ENCODE results near the gene LTA.

Gene LTA

DNA sequence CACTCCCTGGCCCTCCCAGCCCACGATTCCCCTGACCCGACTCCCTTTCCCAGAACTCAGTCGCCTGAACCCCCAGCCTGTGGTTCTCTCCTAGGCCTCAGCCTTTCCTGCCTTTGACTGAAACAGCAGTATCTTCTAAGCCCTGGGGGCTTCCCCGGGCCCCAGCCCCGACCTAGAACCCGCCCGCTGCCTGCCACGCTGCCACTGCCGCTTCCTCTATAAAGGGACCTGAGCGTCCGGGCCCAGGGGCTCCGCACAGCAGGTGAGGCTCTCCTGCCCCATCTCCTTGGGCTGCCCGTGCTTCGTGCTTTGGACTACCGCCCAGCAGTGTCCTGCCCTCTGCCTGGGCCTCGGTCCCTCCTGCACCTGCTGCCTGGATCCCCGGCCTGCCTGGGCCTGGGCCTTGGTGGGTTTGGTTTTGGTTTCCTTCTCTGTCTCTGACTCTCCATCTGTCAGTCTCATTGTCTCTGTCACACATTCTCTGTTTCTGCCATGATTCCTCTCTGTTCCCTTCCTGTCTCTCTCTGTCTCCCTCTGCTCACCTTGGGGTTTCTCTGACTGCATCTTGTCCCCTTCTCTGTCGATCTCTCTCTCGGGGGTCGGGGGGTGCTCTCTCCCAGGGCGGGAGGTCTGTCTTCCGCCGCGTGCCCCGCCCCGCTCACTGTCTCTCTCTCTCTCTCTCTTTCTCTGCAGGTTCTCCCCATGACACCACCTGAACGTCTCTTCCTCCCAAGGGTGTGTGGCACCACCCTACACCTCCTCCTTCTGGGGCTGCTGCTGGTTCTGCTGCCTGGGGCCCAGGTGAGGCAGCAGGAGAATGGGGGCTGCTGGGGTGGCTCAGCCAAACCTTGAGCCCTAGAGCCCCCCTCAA, at the start of gene LTA:
Gene LTA (plus strand): TSS at position 249 of the 871 bp plus-strand sequence. CDS start 454 bp downstream, at position 703.
- no peak for ATAC-seq
- no peak for TF ChIP-seq ZNF8 (CRISPR knock-in tag; IDR thresholded peaks at IDR 0.05)
- no peak for TF ChIP-seq ARNTL (CRISPR knock-in tag; IDR thresholded peaks at IDR 0.05; ENCODE audit: borderline replicate concordance, low read depth)
- no peak for TF ChIP-seq GLIS3 (CRISPR knock-in tag; IDR thresholded peaks at IDR 0.05)
- TF ChIP-seq RARB (CRISPR knock-in tag; IDR thresholded peaks at IDR 0.05): no peak
- TF ChIP-seq, protein P1, sequence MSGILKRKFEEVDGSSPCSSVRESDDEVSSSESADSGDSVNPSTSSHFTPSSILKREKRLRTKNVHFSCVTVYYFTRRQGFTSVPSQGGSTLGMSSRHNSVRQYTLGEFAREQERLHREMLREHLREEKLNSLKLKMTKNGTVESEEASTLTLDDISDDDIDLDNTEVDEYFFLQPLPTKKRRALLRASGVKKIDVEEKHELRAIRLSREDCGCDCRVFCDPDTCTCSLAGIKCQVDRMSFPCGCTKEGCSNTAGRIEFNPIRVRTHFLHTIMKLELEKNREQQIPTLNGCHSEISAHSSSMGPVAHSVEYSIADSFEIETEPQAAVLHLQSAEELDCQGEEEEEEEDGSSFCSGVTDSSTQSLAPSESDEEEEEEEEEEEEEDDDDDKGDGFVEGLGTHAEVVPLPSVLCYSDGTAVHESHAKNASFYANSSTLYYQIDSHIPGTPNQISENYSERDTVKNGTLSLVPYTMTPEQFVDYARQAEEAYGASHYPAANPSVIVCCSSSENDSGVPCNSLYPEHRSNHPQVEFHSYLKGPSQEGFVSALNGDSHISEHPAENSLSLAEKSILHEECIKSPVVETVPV (CRISPR knock-in tag; IDR thresholded peaks at IDR 0.05): no peak
- no peak for TF ChIP-seq ZC3H10 (CRISPR knock-in tag; IDR thresholded peaks at IDR 0.05)
- no peak for TF ChIP-seq OSR1 (CRISPR knock-in tag; IDR thresholded peaks at IDR 0.05)
- TF ChIP-seq ESRRG (CRISPR knock-in tag; IDR thresholded peaks at IDR 0.05): no peak
- TF ChIP-seq ISL1 (CRISPR knock-in tag; IDR thresholded peaks at IDR 0.05): no peak
- TF ChIP-seq PPARA (CRISPR knock-in tag; IDR thresholded peaks at IDR 0.05; ENCODE audit: borderline replicate concordance): no peak
- TF ChIP-seq, protein P2, sequence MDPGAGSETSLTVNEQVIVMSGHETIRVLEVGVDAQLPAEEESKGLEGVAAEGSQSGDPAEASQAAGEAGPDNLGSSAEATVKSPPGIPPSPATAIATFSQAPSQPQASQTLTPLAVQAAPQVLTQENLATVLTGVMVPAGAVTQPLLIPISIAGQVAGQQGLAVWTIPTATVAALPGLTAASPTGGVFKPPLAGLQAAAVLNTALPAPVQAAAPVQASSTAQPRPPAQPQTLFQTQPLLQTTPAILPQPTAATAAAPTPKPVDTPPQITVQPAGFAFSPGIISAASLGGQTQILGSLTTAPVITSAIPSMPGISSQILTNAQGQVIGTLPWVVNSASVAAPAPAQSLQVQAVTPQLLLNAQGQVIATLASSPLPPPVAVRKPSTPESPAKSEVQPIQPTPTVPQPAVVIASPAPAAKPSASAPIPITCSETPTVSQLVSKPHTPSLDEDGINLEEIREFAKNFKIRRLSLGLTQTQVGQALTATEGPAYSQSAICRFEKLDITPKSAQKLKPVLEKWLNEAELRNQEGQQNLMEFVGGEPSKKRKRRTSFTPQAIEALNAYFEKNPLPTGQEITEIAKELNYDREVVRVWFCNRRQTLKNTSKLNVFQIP (CRISPR knock-in tag; IDR thresholded peaks at IDR 0.05; ENCODE audit: borderline replicate concordance, low read depth): no peak
- TF ChIP-seq TCF4 (CRISPR knock-in tag; IDR thresholded peaks at IDR 0.05; ENCODE audit: borderline replicate concordance): no peak
- TF ChIP-seq ZFP30 (CRISPR knock-in tag; IDR thresholded peaks at IDR 0.05): no peak
- TF ChIP-seq ZFP3 (CRISPR knock-in tag; IDR thresholded peaks at IDR 0.05): no peak
- no peak for TF ChIP-seq ZNF565 (CRISPR knock-in tag; conservative IDR thresholded peaks at IDR 0.05; ENCODE audit: low read depth)
- no peak for TF ChIP-seq CSDC2 (CRISPR knock-in tag; IDR thresholded peaks at IDR 0.05)

GRCh38 chr6:31525553-31525931, 46.5 kb upstream of the LTA start:
- ATAC-seq: no peak

GRCh38 chr6:31525932-31526591, 46.0 kb upstream of the LTA start:
- TF ChIP-seq, protein P1 (CRISPR knock-in tag; IDR thresholded peaks at IDR 0.05): no peak
- TF ChIP-seq BACH2 (CRISPR knock-in tag; IDR thresholded peaks at IDR 0.05; ENCODE audit: borderline replicate concordance): no peak
- TF ChIP-seq CSDC2 (CRISPR knock-in tag; IDR thresholded peaks at IDR 0.05): no peak
- no peak for TF ChIP-seq ISL1 (CRISPR knock-in tag; IDR thresholded peaks at IDR 0.05)
- no peak for TF ChIP-seq TOX (CRISPR knock-in tag; IDR thresholded peaks at IDR 0.05; ENCODE audit: borderline replicate concordance)
- TF ChIP-seq TSHZ2 (CRISPR knock-in tag; IDR thresholded peaks at IDR 0.05): no peak
- TF ChIP-seq, protein P2 (CRISPR knock-in tag; IDR thresholded peaks at IDR 0.05; ENCODE audit: borderline replicate concordance, low read depth): no peak
- no peak for TF ChIP-seq PPARA (CRISPR knock-in tag; IDR thresholded peaks at IDR 0.05; ENCODE audit: borderline replicate concordance)
- TF ChIP-seq, protein P3, sequence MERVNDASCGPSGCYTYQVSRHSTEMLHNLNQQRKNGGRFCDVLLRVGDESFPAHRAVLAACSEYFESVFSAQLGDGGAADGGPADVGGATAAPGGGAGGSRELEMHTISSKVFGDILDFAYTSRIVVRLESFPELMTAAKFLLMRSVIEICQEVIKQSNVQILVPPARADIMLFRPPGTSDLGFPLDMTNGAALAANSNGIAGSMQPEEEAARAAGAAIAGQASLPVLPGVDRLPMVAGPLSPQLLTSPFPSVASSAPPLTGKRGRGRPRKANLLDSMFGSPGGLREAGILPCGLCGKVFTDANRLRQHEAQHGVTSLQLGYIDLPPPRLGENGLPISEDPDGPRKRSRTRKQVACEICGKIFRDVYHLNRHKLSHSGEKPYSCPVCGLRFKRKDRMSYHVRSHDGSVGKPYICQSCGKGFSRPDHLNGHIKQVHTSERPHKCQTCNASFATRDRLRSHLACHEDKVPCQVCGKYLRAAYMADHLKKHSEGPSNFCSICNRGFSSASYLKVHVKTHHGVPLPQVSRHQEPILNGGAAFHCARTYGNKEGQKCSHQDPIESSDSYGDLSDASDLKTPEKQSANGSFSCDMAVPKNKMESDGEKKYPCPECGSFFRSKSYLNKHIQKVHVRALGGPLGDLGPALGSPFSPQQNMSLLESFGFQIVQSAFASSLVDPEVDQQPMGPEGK (CRISPR knock-in tag; IDR thresholded peaks at IDR 0.05; ENCODE audit: borderline replicate concordance): no peak
- no peak for TF ChIP-seq ZNF8 (CRISPR knock-in tag; IDR thresholded peaks at IDR 0.05)
- TF ChIP-seq RARB (CRISPR knock-in tag; IDR thresholded peaks at IDR 0.05): no peak
- no peak for TF ChIP-seq SNAI2 (CRISPR knock-in tag; IDR thresholded peaks at IDR 0.05)
- TF ChIP-seq TCF4 (CRISPR knock-in tag; IDR thresholded peaks at IDR 0.05; ENCODE audit: borderline replicate concordance): no peak
- TF ChIP-seq ESRRG (CRISPR knock-in tag; IDR thresholded peaks at IDR 0.05): no peak
- no peak for TF ChIP-seq GLIS3 (CRISPR knock-in tag; IDR thresholded peaks at IDR 0.05)
- no peak for TF ChIP-seq ZC3H10 (CRISPR knock-in tag; IDR thresholded peaks at IDR 0.05)
- no peak for TF ChIP-seq ZFP3 (CRISPR knock-in tag; IDR thresholded peaks at IDR 0.05)
- no peak for TF ChIP-seq ZNF565 (CRISPR knock-in tag; conservative IDR thresholded peaks at IDR 0.05; ENCODE audit: low read depth)
- peak; percentile 58 for ATAC-seq

More at GRCh38 chr6:31525553-31525931, 46.5 kb upstream of the LTA start:
- TF ChIP-seq CSDC2 (CRISPR knock-in tag; IDR thresholded peaks at IDR 0.05): no peak
- no peak for TF ChIP-seq RARB (CRISPR knock-in tag; IDR thresholded peaks at IDR 0.05)
- TF ChIP-seq SNAI2 (CRISPR knock-in tag; IDR thresholded peaks at IDR 0.05): no peak

Measured in SK-N-SH treated with all-trans-retinoic acid at 6 μM for 48 hours (cell line).